ENCODE measurements around the gene LRRC73. TPM values are rescaled to one million over a fixed set of nuclear protein-coding genes. Genes with fewer than 3 reads are reported as not detected.
A peak's percentile ranks its signal among the peaks of the same experiment; 100 is the strongest.

LRRC73 gene
- total and polyA plus RNA-seq, 2 of the 8 experiments (the other 6 are each of a cell fraction or from before 2014, with no cell fraction given): 0.24 to 0.26 TPM

GRCh38 chr6:43478008-43478372 lies 32.2 kb downstream of the LRRC73 start:
- CTCF ChIA-PET (ENCODE audit: partially characterized antibody): interaction anchor here (2.3 to 32.9 kb wide), 2 partner anchors 21 to 23 kb away, joined by 6 to 536 read pairs; partner anchors contain the start of gene LRRC73
- H3K79me1 ChIP-seq (ENCODE audit: low read depth, low read length): peaks cover 13% of the 10 kb centered on the region
- TF ChIP-seq USF2 (IDR thresholded peaks at IDR 0.05; ENCODE audit: low read length) (no peak), HDAC2 (IDR thresholded peaks at IDR 0.05; ENCODE audit: borderline replicate concordance in 1 of 2, low read depth in 2 of 2, low read length in 2 of 2) (no peak), TEAD4 (IDR thresholded peaks at IDR 0.05; ENCODE audit: low read depth, low read length) (no peak), KDM5A (IDR thresholded peaks at IDR 0.05; ENCODE audit: low read length) (no peak), HDAC6 (IDR thresholded peaks at IDR 0.05; ENCODE audit: low read depth, low read length) (no peak), RAD21 (IDR thresholded peaks at IDR 0.05 in 1 of 2, conservative IDR thresholded peaks at IDR 0.05 in 1 of 2; ENCODE audit: low read depth in 2 of 2, low read length in 2 of 2) (no peak), ASH2L (IDR thresholded peaks at IDR 0.05; ENCODE audit: low read length) (no peak), FOSL1 (IDR thresholded peaks at IDR 0.05; ENCODE audit: insufficient read depth, low read depth, low read length) (no peak), CEBPB (IDR thresholded peaks at IDR 0.05; ENCODE audit: low read depth, low read length) (no peak), POLR2A (IDR thresholded peaks at IDR 0.05; ENCODE audit: control extremely low read depth in 1 of 2, low read depth in 2 of 2, low read length in 2 of 2) (no peak), SAP30 (IDR thresholded peaks at IDR 0.05; ENCODE audit: insufficient read depth, insufficient replicate concordance, low read length) (no peak)

More at GRCh38 chr6:43478008-43478372, 32.2 kb downstream of the LRRC73 start:
- no peak overlapping the region; the same call in 1 of the 2 replicates for H2AK5ac ChIP-seq (ENCODE audit: low read depth, low read length)
- H3K4me1 ChIP-seq (replicated peaks in 1 of 4; ENCODE audit: control insufficient read depth in 3 of 4, insufficient read depth in 4 of 4, low read length in 3 of 4): peaks cover 5 to 18% (median 13%) of the 10 kb centered on the region in 4 experiments; a peak in 6 of 7 replicates
- 70% methylated on average over 3 of the region's 3 CpGs; no CpG with 5 or more reads in 1 of the 2 experiments for WGBS, 2 experiments (ENCODE audit: extremely low coverage in 1 of 2, insufficient coverage in 1 of 2, insufficient read length in 1 of 2, insufficient replicate concordance in 2 of 2, low coverage in 1 of 2, low lambda C conversion rate in 2 of 2, missing lambda C conversion rate in 1 of 2)
- peak overlapping the region; percentile 73 to 89 for H3K4me2 ChIP-seq (ENCODE audit: insufficient read depth in 1 of 2, low read depth in 2 of 2, low read length in 2 of 2)
- H3K4ac ChIP-seq (replicated peaks; ENCODE audit: insufficient read length, low read depth, low read length): no peak overlapping the region
- no peak overlapping the region for H3K56ac ChIP-seq (replicated peaks; ENCODE audit: insufficient read length, low read depth, low read length)
- H3K79me2 ChIP-seq (ENCODE audit: control insufficient read depth in 1 of 2, insufficient read depth in 2 of 2, low read length in 2 of 2): peaks cover 14 to 50% of the 10 kb centered on the region in 2 experiments
- no peak overlapping the region for H2BK12ac ChIP-seq (ENCODE audit: low read depth, low read length)
- DNase-seq (ENCODE audit: low read depth in 1 of 2, low spot score in 2 of 2): no peak
- peaks cover 1 to 2% of the 10 kb centered on the region in 2 experiments for H4K20me1 ChIP-seq (replicated peaks in 1 of 2; ENCODE audit: control insufficient read depth in 1 of 2, insufficient read depth in 2 of 2, low read length in 2 of 2)
- peak overlapping the region; percentile 50 for H3K27ac ChIP-seq (ENCODE audit: low read depth, low read length)
- H4K5ac ChIP-seq (ENCODE audit: insufficient read length, low read depth, low read length): no peak overlapping the region
- H3K27me3 ChIP-seq (replicated peaks in 1 of 4; ENCODE audit: control insufficient read depth in 3 of 4, extremely low read depth in 1 of 4, insufficient read depth in 3 of 4, low read length in 3 of 4): no peaks in the 10 kb centered on the region
- no peak overlapping the region for H4K91ac ChIP-seq (replicated peaks; ENCODE audit: insufficient read length, low read length)
- H3K23ac ChIP-seq (ENCODE audit: insufficient read length): no peak overlapping the region
- no peak overlapping the region for H4K8ac ChIP-seq (ENCODE audit: extremely low read depth, insufficient read depth, low read length)
- no peak for FAIRE-seq
- no peak overlapping the region for H2BK15ac ChIP-seq (ENCODE audit: low read length)
- no peak overlapping the region for H2BK120ac ChIP-seq (replicated peaks; ENCODE audit: low read depth, low read length)
- H3K18ac ChIP-seq (ENCODE audit: extremely low read depth, low read length): no peak overlapping the region
- peak overlapping the region; percentile 22; the same call in 1 of the 2 replicates for H2BK5ac ChIP-seq (ENCODE audit: low read depth, low read length)
- no peak overlapping the region for H2BK20ac ChIP-seq (ENCODE audit: low read length)
- H3K14ac ChIP-seq (ENCODE audit: insufficient read length): no peak overlapping the region
- no peak overlapping the region for H2AFZ ChIP-seq (ENCODE audit: low read length)
- H3K4me3 ChIP-seq (ENCODE audit: extremely low read depth in 1 of 4, insufficient read depth in 2 of 4, low read depth in 3 of 4, low read length in 4 of 4): peak overlapping the region; percentile 43 to 79 (median 57)
- H3K9me3 ChIP-seq (ENCODE audit: insufficient read depth in 2 of 2, low read depth in 1 of 2, low read length in 1 of 2): no peaks in the 10 kb centered on the region
- peaks cover 4% of the 10 kb centered on the region; the same call in 1 of the 2 replicates for H3K23me2 ChIP-seq (ENCODE audit: low read depth, low read length)
- POLR2A ChIA-PET (ENCODE audit: partially characterized antibody): interaction anchor here (0.6 to 1.9 kb wide), 16 partner anchors 8 to 88 kb away, joined by 3 to 8 read pairs (median 4); partner anchors contain the start of genes DLK2, POLR1C and YIPF3
- peak overlapping the region; percentile 62 to 79 (median 68) for H3K9ac ChIP-seq (replicated peaks in 1 of 4; ENCODE audit: extremely low read depth in 1 of 4, low read depth in 3 of 4, low read length in 3 of 4)
- H3K36me3 ChIP-seq (ENCODE audit: control insufficient read depth in 2 of 4, insufficient read depth in 4 of 4, low read length in 3 of 4): no peaks in the 10 kb centered on the region
